H54 (cell line): ENCODE data around the gene GOLGA8N.

ENCODE experiments used
- DNase-seq: peaks from one replicate; pipeline ENCODE4 v3.0.0; 2011; ENCODE audit warnings: low spot score, mixed read lengths; ENCODE audit not compliant: insufficient read length
- FAIRE-seq: peaks from 3 replicates; lab custom pipeline; 2011; peaks lifted over from hg19 to GRCh38; lab: Jason Lieb, UNC
- POLR2A ChIP-seq: IDR thresholded peaks from 2 replicates; pipeline ENCODE4 v1.6.1; 2011; ENCODE audit warnings: low read depth, mild to moderate bottlenecking, low read length

GOLGA8N gene

GRCh38 chr15:32637704-32638103 lies 44.4 kb downstream of the GOLGA8N start:
- FAIRE-seq (no peak), DNase-seq (no peak)
- no peak for TF ChIP-seq POLR2A

GRCh38 chr15:32641517-32642059 lies 48.3 kb downstream of the GOLGA8N start, which contains the start of gene SCG5:
Gene SCG5 (plus strand): TSS chr15:32641710. CDS start chr15:32643593, 1,883 bp downstream.
- peak; percentile 86 for FAIRE-seq
- TF ChIP-seq POLR2A: 0 out of 2 replicates have a peak, but pooled peaks have one; percentile 27
- peak; percentile 48 for DNase-seq

- FAIRE-seq (no peak), DNase-seq (no peak)
- no peak for TF ChIP-seq POLR2A
Observed at GRCh38 chr15:32642667-32643435, 49.6 kb downstream of the GOLGA8N start.

- DNase-seq (no peak), FAIRE-seq (no peak)
- no peak for TF ChIP-seq POLR2A
Observed at GRCh38 chr15:32643907-32644445, 50.7 kb downstream of the GOLGA8N start.

GRCh38 chr15:32646291-32646690 lies 53.0 kb downstream of the GOLGA8N start:
- FAIRE-seq (no peak), DNase-seq (no peak)
- TF ChIP-seq POLR2A: no peak

- no peak for FAIRE-seq
- TF ChIP-seq POLR2A: no peak
- DNase-seq: peak; percentile 20
Observed at GRCh38 chr15:32649342-32649741, 56.1 kb downstream of the GOLGA8N start.

- DNase-seq: peak; percentile 46
- no peak for TF ChIP-seq POLR2A
- FAIRE-seq: peak; percentile 83
Observed at GRCh38 chr15:32651229-32651837, 58.1 kb downstream of the GOLGA8N start.

- no peak for TF ChIP-seq POLR2A
- DNase-seq (no peak), FAIRE-seq (no peak)
Observed at GRCh38 chr15:32652178-32652577, 58.9 kb downstream of the GOLGA8N start.

- no peak for DNase-seq
- no peak for FAIRE-seq
- TF ChIP-seq POLR2A: no peak
Observed at GRCh38 chr15:32656091-32656490, 62.8 kb downstream of the GOLGA8N start.

GRCh38 chr15:32656496-32656895 lies 63.2 kb downstream of the GOLGA8N start:
- no peak for TF ChIP-seq POLR2A
- FAIRE-seq (no peak), DNase-seq (no peak)
